Naive thymus-derived CD8-positive, alpha-beta T cell (primary cell): ENCODE data around the gene FOXRED2. TPM values are rescaled to one million over a fixed set of nuclear protein-coding genes. Genes with fewer than 3 reads are reported as not detected.
A peak's percentile ranks its signal among the peaks of the same experiment; 100 is the strongest.

Experiments used
- ATAC-seq, 2 donors: fragments of 150-1000 bp; cut with Tn5 transposase in 1 of 2; sonication (Bioruptor Pico), chemical (Tn5 transposase) in 1 of 2; 1 replicate in 1 of 2; 2 replicates in 1 of 2; pipeline ENCODE4 v1.10.0; 2021; ENCODE audit warnings: mild to moderate bottlenecking in 2 of 2, moderate library complexity in 2 of 2
- POLR2A ChIA-PET: fragments of 350-600 bp; sonication (Branson Sonifier 250); formaldehyde crosslinking; loops from one replicate; lab custom pipeline; 2021; ENCODE audit warnings: antibody characterized with exemption; lab: Charles Lee
- DNase-seq, 10 donors: peaks; one replicate each; pipeline versions ENCODE4 v3.0.0 to v3.0.0-alpha.2; 2020 to 2022
- H3K27ac Mint-ChIP-seq, 10 donors: one replicate each; pipeline ENCODE4 v1.8.0; 2020 to 2022; ENCODE audit warnings: mild to moderate bottlenecking in 10 of 10, mixed read lengths in 10 of 10, moderate library complexity in 4 of 10, inconsistent platforms in 1 of 10
- H3K27me3 Mint-ChIP-seq, 5 donors: one replicate each; pipeline ENCODE4 v1.8.0; 2021 to 2022; ENCODE audit warnings: mixed read lengths in 5 of 5
- H3K36me3 Mint-ChIP-seq, 3 donors: one replicate each; pipeline ENCODE4 v1.8.0; 2020 to 2022; ENCODE audit warnings: mixed read lengths in 3 of 3, mild to moderate bottlenecking in 2 of 3, inconsistent platforms in 1 of 3
- H3K4me1 Mint-ChIP-seq, 4 donors: one replicate each; pipeline ENCODE4 v1.8.0; 2021 to 2022; ENCODE audit warnings: mixed read lengths in 4 of 4
- H3K4me3 Mint-ChIP-seq, 10 donors: one replicate each; pipeline ENCODE4 v1.8.0; 2020 to 2022; ENCODE audit warnings: mild to moderate bottlenecking in 10 of 10, mixed read lengths in 10 of 10, moderate library complexity in 6 of 10, inconsistent platforms in 1 of 10
- H3K9me3 Mint-ChIP-seq, 9 donors: one replicate each; pipeline ENCODE4 v1.8.0; 2020 to 2022; ENCODE audit warnings: mixed read lengths in 9 of 9, mild to moderate bottlenecking in 3 of 9, inconsistent platforms in 1 of 9, moderate library complexity in 1 of 9
- polyA plus RNA-seq, 3 donors: library from polyadenylated mRNA; unstranded; fragments of 300-500 nt; fragmentation: Illumina TruSeq; gene quantifications; one replicate each; pipeline ENCODE4 v1.2.3, GENCODE V29; 2021
- total RNA-seq, 8 experiments: library from RNA in 2 of 8; stranded (reverse) in 2 of 8; gene quantifications; one replicate each; pipeline ENCODE4 v1.2.3 and lab custom pipeline; 2021 to 2026

The FOXRED2 gene
- total and polyA plus RNA-seq, 5 experiments from 2014 or later = 1.8 to 6.8 (median 6.7) TPM

- peaks cover 14 to 33% (median 20%) of the 10 kb centered on the region in 4 donors for H3K4me1 Mint-ChIP-seq
Observed at GRCh38 chr22:36480941-36481392, 25.9 kb downstream of the FOXRED2 start.

GRCh38 chr22:36478966-36479365 lies 27.9 kb downstream of the FOXRED2 start:
- Mint-ChIP-seq H3K4me1 (peaks cover 14 to 33% (median 20%) of the 10 kb centered on the region in 4 donors), H3K36me3 (peaks cover 0 to 64% (median 18%) of the 10 kb centered on the region in 3 donors), H3K27ac (peak overlapping the region in 2 of 10 donors; percentile 16 to 53), H3K27me3 (no peaks in the 10 kb centered on the region), H3K4me3 (peak overlapping the region in 1 of 10 donors; percentile 36), H3K9me3 (no peaks in the 10 kb centered on the region)
- DNase-seq (no peak), ATAC-seq (no peak)
- POLR2A ChIA-PET = no interaction called here

More at GRCh38 chr22:36480941-36481392, 25.9 kb downstream of the FOXRED2 start:
- DNase-seq = no peak
- Mint-ChIP-seq H3K27ac (peak overlapping the region; percentile 90 to 99 (median 97)), H3K27me3 (no peaks in the 10 kb centered on the region), H3K36me3 (peaks cover 0 to 44% (median 8%) of the 10 kb centered on the region in 3 donors), H3K9me3 (no peaks in the 10 kb centered on the region), H3K4me3 (peak overlapping the region; percentile 91 to 98 (median 96))
- no peak for ATAC-seq
- POLR2A ChIA-PET = interaction anchor here (1.0 to 2.9 kb wide), 18 partner anchors 11 to 193 kb away, joined by 3 to 28 read pairs (median 4); partner anchors contain the start of genes EIF3D, FOXRED2 and MYH9

GRCh38 chr22:36475341-36475740 lies 31.5 kb downstream of the FOXRED2 start:
- H3K4me3 Mint-ChIP-seq = no peak overlapping the region
- no peak for ATAC-seq
- no peak for DNase-seq
- POLR2A ChIA-PET = no interaction called here
- peaks cover 0 to 84% (median 25%) of the 10 kb centered on the region in 3 donors for H3K36me3 Mint-ChIP-seq
- no peaks in the 10 kb centered on the region for H3K27me3 Mint-ChIP-seq
- H3K27ac Mint-ChIP-seq = peak overlapping the region in 3 of 10 donors; percentile 6 to 85 (median 20)
- no peaks in the 10 kb centered on the region for H3K9me3 Mint-ChIP-seq
- H3K4me1 Mint-ChIP-seq = peaks cover 1 to 27% (median 7%) of the 10 kb centered on the region in 4 donors

- peaks cover 3 to 24% (median 13%) of the 10 kb centered on the region in 4 donors for H3K4me1 Mint-ChIP-seq
- DNase-seq (no peak), ATAC-seq (no peak)
- H3K36me3 Mint-ChIP-seq = peaks cover 0 to 66% (median 25%) of the 10 kb centered on the region in 3 donors
- no peaks in the 10 kb centered on the region for H3K9me3 Mint-ChIP-seq
- peak overlapping the region in 3 of 10 donors; percentile 2 to 43 (median 18) for H3K27ac Mint-ChIP-seq
- no peaks in the 10 kb centered on the region for H3K27me3 Mint-ChIP-seq
- H3K4me3 Mint-ChIP-seq = no peak overlapping the region
- POLR2A ChIA-PET = interaction anchor here (0.6 to 0.9 kb wide), 2 partner anchors 87 to 125 kb away, joined by 4 read pairs; no protein-coding TSS in a partner anchor
Observed at GRCh38 chr22:36472689-36473088, 34.2 kb downstream of the FOXRED2 start.

GRCh38 chr22:36471341-36471821 lies 35.5 kb downstream of the FOXRED2 start:
- no peaks in the 10 kb centered on the region for H3K9me3 Mint-ChIP-seq
- no peak for ATAC-seq
- peaks cover 8 to 30% (median 22%) of the 10 kb centered on the region in 4 donors for H3K4me1 Mint-ChIP-seq
- no peak for DNase-seq
- H3K27ac Mint-ChIP-seq = peak overlapping the region in 2 of 10 donors; percentile 22 to 31
- POLR2A ChIA-PET = interaction anchor here (1.1 to 4.1 kb wide), 6 partner anchors 10 to 170 kb away, joined by 3 to 28 read pairs (median 8); partner anchors contain the start of gene TXN2
- peaks cover 0 to 60% (median 19%) of the 10 kb centered on the region in 3 donors for H3K36me3 Mint-ChIP-seq
- H3K27me3 Mint-ChIP-seq = no peaks in the 10 kb centered on the region
- no peak overlapping the region for H3K4me3 Mint-ChIP-seq

- Mint-ChIP-seq H3K9me3 (no peaks in the 10 kb centered on the region), H3K27me3 (no peaks in the 10 kb centered on the region), H3K36me3 (peaks cover 0 to 58% (median 17%) of the 10 kb centered on the region in 3 donors), H3K4me1 (peaks cover 8 to 34% (median 24%) of the 10 kb centered on the region in 4 donors), H3K4me3 (no peak overlapping the region), H3K27ac (peak overlapping the region in 2 of 10 donors; percentile 21 to 54)
- no peak for ATAC-seq
- POLR2A ChIA-PET = interaction anchor here (1.1 to 4.1 kb wide), 6 partner anchors 11 to 170 kb away, joined by 3 to 28 read pairs (median 8); partner anchors contain the start of gene TXN2
- DNase-seq = no peak
Observed at GRCh38 chr22:36470994-36471331, 35.9 kb downstream of the FOXRED2 start.

- ATAC-seq (peak; percentile 98), DNase-seq (peak; percentile 59 to 92 (median 84))
- Mint-ChIP-seq H3K9me3 (no peaks in the 10 kb centered on the region), H3K4me3 (no peak overlapping the region), H3K27ac (peak overlapping the region; percentile 29 to 91 (median 84)), H3K4me1 (peaks cover 8 to 39% (median 25%) of the 10 kb centered on the region in 4 donors), H3K27me3 (no peaks in the 10 kb centered on the region), H3K36me3 (peaks cover 0 to 53% (median 12%) of the 10 kb centered on the region in 3 donors)
- POLR2A ChIA-PET = interaction anchor here (0.6 to 4.1 kb wide), 15 partner anchors 9 to 169 kb away, joined by 3 to 28 read pairs (median 3); partner anchors contain the start of genes EIF3D, MYH9 and TXN2
Observed at GRCh38 chr22:36470162-36470993, 36.5 kb downstream of the FOXRED2 start.

- POLR2A ChIA-PET = interaction anchor here (0.8 to 4.1 kb wide), 6 partner anchors 33 to 168 kb away, joined by 3 to 28 read pairs (median 4); no protein-coding TSS in a partner anchor
- no peak for ATAC-seq
- H3K27ac Mint-ChIP-seq = peak overlapping the region in 3 of 10 donors; percentile 73 to 91 (median 87)
Observed at GRCh38 chr22:36469094-36469710, 37.6 kb downstream of the FOXRED2 start.

GRCh38 chr22:36467946-36468345 lies 38.9 kb downstream of the FOXRED2 start:
- DNase-seq (no peak), ATAC-seq (no peak)
- POLR2A ChIA-PET = interaction anchor here (1.5 to 4.1 kb wide), 3 partner anchors 58 to 167 kb away, joined by 4 to 28 read pairs (median 4); no protein-coding TSS in a partner anchor
- Mint-ChIP-seq H3K4me3 (no peak overlapping the region), H3K27ac (peak overlapping the region in 4 of 10 donors; percentile 14 to 51 (median 30)), H3K4me1 (peaks cover 9 to 40% (median 25%) of the 10 kb centered on the region in 4 donors), H3K27me3 (no peaks in the 10 kb centered on the region), H3K9me3 (no peaks in the 10 kb centered on the region), H3K36me3 (peaks cover 0 to 34% (median 7%) of the 10 kb centered on the region in 3 donors)

More at GRCh38 chr22:36469094-36469710, 37.6 kb downstream of the FOXRED2 start:
- Mint-ChIP-seq H3K36me3 (peaks cover 0 to 42% (median 7%) of the 10 kb centered on the region in 3 donors), H3K9me3 (no peaks in the 10 kb centered on the region), H3K4me1 (peaks cover 9 to 40% (median 25%) of the 10 kb centered on the region in 4 donors), H3K27me3 (no peaks in the 10 kb centered on the region), H3K4me3 (no peak overlapping the region)
- DNase-seq = no peak

GRCh38 chr22:36467042-36467810 lies 39.6 kb downstream of the FOXRED2 start:
- no peaks in the 10 kb centered on the region for H3K9me3 Mint-ChIP-seq
- H3K27me3 Mint-ChIP-seq = no peaks in the 10 kb centered on the region
- H3K36me3 Mint-ChIP-seq = peaks cover 0 to 27% (median 3%) of the 10 kb centered on the region in 3 donors
- ATAC-seq (no peak), DNase-seq (no peak)
- POLR2A ChIA-PET = interaction anchor here (1.0 to 4.1 kb wide), 5 partner anchors 12 to 166 kb away, joined by 3 to 28 read pairs (median 4); no protein-coding TSS in a partner anchor
- H3K4me3 Mint-ChIP-seq = peak overlapping the region in 2 of 10 donors; percentile 29 to 39
- peak overlapping the region; percentile 44 to 83 (median 66) for H3K27ac Mint-ChIP-seq
- peaks cover 9 to 41% (median 25%) of the 10 kb centered on the region in 4 donors for H3K4me1 Mint-ChIP-seq

- ATAC-seq (no peak), DNase-seq (no peak)
- Mint-ChIP-seq H3K4me3 (no peak overlapping the region), H3K27ac (peak overlapping the region in 6 of 10 donors; percentile 7 to 83 (median 76)), H3K27me3 (no peaks in the 10 kb centered on the region), H3K9me3 (no peaks in the 10 kb centered on the region), H3K4me1 (peaks cover 9 to 39% (median 25%) of the 10 kb centered on the region in 4 donors), H3K36me3 (peaks cover 0 to 18% (median 0%) of the 10 kb centered on the region in 3 donors)
- POLR2A ChIA-PET = interaction anchor here (0.7 to 1.9 kb wide), 4 partner anchors 11 to 107 kb away, joined by 3 to 6 read pairs (median 4); no protein-coding TSS in a partner anchor
Observed at GRCh38 chr22:36466258-36466657, 40.6 kb downstream of the FOXRED2 start.
